H9 (cell line): ENCODE measurements around the gene TMEM63A. TPM values are rescaled to one million over a fixed set of nuclear protein-coding genes. Genes with fewer than 3 reads are reported as not detected.

Experiments used
- DNase-seq: peaks from one replicate; pipeline ENCODE4 v3.0.0-alpha.2; 2017
- H2AFZ ChIP-seq: one replicate; pipeline ENCODE4 v1.6.1; 2013; ENCODE audit warnings: mild to moderate bottlenecking, low read length, control low read depth, moderate library complexity
- H2AK5ac ChIP-seq: 2 replicates; pipeline ENCODE4 v1.6.1; 2013; ENCODE audit warnings: low read length, control low read depth, mixed read lengths; ENCODE audit not compliant: insufficient read length
- H2BK120ac ChIP-seq: one replicate; pipeline ENCODE4 v1.6.1; 2013; ENCODE audit warnings: low read depth, mild to moderate bottlenecking, low read length, control low read depth, inconsistent platforms; ENCODE audit not compliant: poor library complexity, severe bottlenecking
- H2BK12ac ChIP-seq: 2 replicates; pipeline ENCODE4 v1.6.1; 2013; ENCODE audit warnings: low read length, control low read depth, mixed read lengths, low read depth; ENCODE audit not compliant: insufficient read length
- H2BK15ac ChIP-seq: 2 replicates; pipeline ENCODE4 v1.6.1; 2013; ENCODE audit warnings: low read depth, low read length, control low read depth
- H2BK20ac ChIP-seq: one replicate; pipeline ENCODE4 v1.6.1; 2013; ENCODE audit warnings: low read depth, mild to moderate bottlenecking, low read length, control low read depth, inconsistent platforms; ENCODE audit not compliant: poor library complexity, severe bottlenecking
- H2BK5ac ChIP-seq: 2 replicates; pipeline ENCODE4 v1.6.1; 2013; ENCODE audit warnings: low read length, control low read depth, mixed read lengths; ENCODE audit not compliant: insufficient read length
- H3K14ac ChIP-seq: 2 replicates; pipeline ENCODE4 v1.6.1; 2013; ENCODE audit warnings: low read length, control low read depth; ENCODE audit not compliant: insufficient read depth
- H3K18ac ChIP-seq: 2 replicates; pipeline ENCODE4 v1.6.1; 2013; ENCODE audit warnings: low read depth, mild to moderate bottlenecking, mixed read lengths, low read length, control low read depth; ENCODE audit not compliant: insufficient read length
- H3K23ac ChIP-seq: 2 replicates; pipeline ENCODE4 v1.6.1; 2013; ENCODE audit warnings: low read length, control low read depth, mixed read lengths, low read depth; ENCODE audit not compliant: insufficient read length
- H3K23me2 ChIP-seq: 2 replicates; pipeline ENCODE4 v1.6.1; 2013; ENCODE audit warnings: low read depth, mild to moderate bottlenecking, mixed read lengths, low read length, control low read depth; ENCODE audit not compliant: insufficient read length, poor library complexity, severe bottlenecking
- H3K27ac ChIP-seq: 2 replicates; pipeline ENCODE4 v1.5.1; 2013; ENCODE audit warnings: low read length, control low read depth, mixed read lengths, low read depth; ENCODE audit not compliant: insufficient read length
- H3K27me3 ChIP-seq: 2 replicates; pipeline ENCODE4 v1.6.1; 2013; ENCODE audit warnings: low read length, control low read depth, inconsistent platforms; ENCODE audit not compliant: insufficient read depth
- H3K4ac ChIP-seq: 2 replicates; pipeline ENCODE4 v1.6.1; 2013; ENCODE audit warnings: low read depth, mild to moderate bottlenecking, control low read depth, inconsistent platforms, low read length, moderate library complexity
- H3K4me1 ChIP-seq: 2 replicates; pipeline ENCODE4 v1.6.1; 2013; ENCODE audit warnings: low read length, control low read depth, inconsistent platforms; ENCODE audit not compliant: insufficient read depth
- H3K4me2 ChIP-seq: 2 replicates; pipeline ENCODE4 v1.6.1; 2013; ENCODE audit warnings: low read length, control low read depth, mixed read lengths; ENCODE audit not compliant: insufficient read length, insufficient read depth
- H3K56ac ChIP-seq: 2 replicates; pipeline ENCODE4 v1.6.1; 2013; ENCODE audit warnings: low read depth, mild to moderate bottlenecking, mixed read lengths, low read length, control low read depth; ENCODE audit not compliant: insufficient read length
- H3K79me1 ChIP-seq: 2 replicates; pipeline ENCODE4 v1.6.1; 2013; ENCODE audit warnings: low read depth, mild to moderate bottlenecking, moderate library complexity, low read length, control low read depth, inconsistent platforms; ENCODE audit not compliant: insufficient read depth, poor library complexity, severe bottlenecking
- H3K79me2 ChIP-seq: 2 replicates; pipeline ENCODE4 v1.6.1; 2013; ENCODE audit warnings: low read length, control low read depth, inconsistent platforms; ENCODE audit not compliant: insufficient read depth
- H3K9ac ChIP-seq: 2 replicates; pipeline ENCODE4 v1.6.1; 2013; ENCODE audit warnings: low read length, control low read depth, mixed read lengths; ENCODE audit not compliant: insufficient read length; ENCODE audit errors: extremely low read depth
- H3K9me3 ChIP-seq: one replicate; pipeline ENCODE4 v1.6.1; 2013; ENCODE audit warnings: low read depth, low read length, inconsistent platforms; ENCODE audit not compliant: control insufficient read depth
- H3T11ph ChIP-seq: one replicate; pipeline ENCODE4 v1.6.1; 2013; ENCODE audit warnings: mild to moderate bottlenecking, low read length, control low read depth, inconsistent platforms
- H4K20me1 ChIP-seq: one replicate; pipeline ENCODE4 v1.6.1; 2013; ENCODE audit not compliant: control insufficient read depth, insufficient read length, insufficient read depth
- H4K5ac ChIP-seq: 2 replicates; pipeline ENCODE4 v1.6.1; 2013; ENCODE audit warnings: low read depth, mild to moderate bottlenecking, mixed read lengths, low read length, control low read depth; ENCODE audit not compliant: insufficient read length
- H4K8ac ChIP-seq: replicated peaks from 2 replicates; pipeline ENCODE4 v1.6.1; 2013; ENCODE audit warnings: low read length, control low read depth, mixed read lengths, low read depth; ENCODE audit not compliant: insufficient read length
- H4K91ac ChIP-seq: 2 replicates; pipeline ENCODE4 v1.6.1; 2013; ENCODE audit warnings: low read depth, mild to moderate bottlenecking, moderate library complexity, mixed read lengths, low read length, control low read depth; ENCODE audit not compliant: insufficient read length
- H3K27ac Mint-ChIP-seq, 3 experiments: 2 replicates in 2 of 3; 3 replicates in 1 of 3; pipeline ENCODE4 v1.8.0; 2020 to 2021; ENCODE audit warnings: mixed read lengths in 3 of 3, mild to moderate bottlenecking in 1 of 3, moderate library complexity in 1 of 3
- H3K27me3 Mint-ChIP-seq: 2 replicates; pipeline ENCODE4 v1.8.0; 2021; ENCODE audit warnings: low read depth, mild to moderate bottlenecking, moderate library complexity, mixed read lengths
- H3K36me3 Mint-ChIP-seq, 3 experiments: 2 replicates in 2 of 3; 3 replicates in 1 of 3; pipeline ENCODE4 v1.8.0; 2020 to 2021; ENCODE audit warnings: low read depth in 3 of 3, mixed read lengths in 3 of 3; ENCODE audit not compliant: insufficient read depth in 1 of 3
- H3K4me1 Mint-ChIP-seq, 2 experiments: 2 replicates each; pipeline ENCODE4 v1.8.0; 2020; ENCODE audit warnings: mixed read lengths in 2 of 2
- H3K4me3 Mint-ChIP-seq, 2 experiments: 2 replicates in 1 of 2; 3 replicates in 1 of 2; pipeline ENCODE4 v1.8.0; 2020 to 2021; ENCODE audit warnings: mild to moderate bottlenecking in 2 of 2, mixed read lengths in 2 of 2, moderate library complexity in 1 of 2
- H3K9me3 Mint-ChIP-seq, 2 experiments: 2 replicates in 1 of 2; 3 replicates in 1 of 2; pipeline ENCODE4 v1.8.0; 2020; ENCODE audit warnings: mild to moderate bottlenecking in 2 of 2, mixed read lengths in 2 of 2, moderate library complexity in 1 of 2
- CTCF ChIP-seq: fragments of 200-600 bp; sonication (generic); conservative IDR thresholded peaks from 3 replicates; pipeline ENCODE4 v1.8.0; 2021; ENCODE audit warnings: antibody characterized with exemption, mild to moderate bottlenecking
- WGBS: extraction: QIAGEN DNeasy Blood & Tissue Kit; methylation state at CpG from one replicate; pipeline ENCODE4 v1.1.7; 2013; ENCODE audit warnings: missing lambda C conversion rate, low lambda C conversion rate, mixed read lengths; ENCODE audit not compliant: insufficient read length; ENCODE audit errors: extremely low coverage; 5-methylcytosine and 5-hydroxymethylcytosine counted together
- total RNA-seq: library from RNA; stranded (reverse); gene quantifications from 2 replicates; pipeline ENCODE4 v1.2.1, GENCODE V29; 2021

TMEM63A gene
- total RNA-seq, 1 experiment from 2014 or later, result 75.7 TPM

- no peak overlapping the region; a peak in 1 of 7 replicates for H3K27ac Mint-ChIP-seq
- no peaks in the 10 kb centered on the region for H3K79me1 ChIP-seq
Measured at GRCh38 chr1:225876900-225877510, 5.2 kb downstream of the TMEM63A start.

More at GRCh38 chr1:225876900-225877510, 5.2 kb downstream of the TMEM63A start:
- peaks cover 31 to 49% of the 10 kb centered on the region in 2 experiments for H3K4me1 Mint-ChIP-seq
- Histone ChIP-seq H2BK12ac (no peak overlapping the region), H3K4me1 (peaks cover 10% of the 10 kb centered on the region; the same call in 1 of the 2 replicates), H3K23ac (no peak overlapping the region), H3K23me2 (peaks cover 12% of the 10 kb centered on the region), H4K5ac (no peak overlapping the region), H2AFZ (no peak overlapping the region), H2AK5ac (no peak overlapping the region), H4K20me1 (no peaks in the 10 kb centered on the region), H3K9ac (no peak overlapping the region), H3K27me3 (no peaks in the 10 kb centered on the region), H3K18ac (no peak overlapping the region), H3K14ac (no peak overlapping the region), H3K4me2 (no peak overlapping the region), H3K27ac (no peak overlapping the region), H4K8ac (no peak overlapping the region), H3K56ac (no peak overlapping the region), H2BK20ac (no peak overlapping the region), H3K79me2 (peaks cover 9% of the 10 kb centered on the region; the same call in 1 of the 2 replicates), H3K9me3 (no peaks in the 10 kb centered on the region), H3T11ph (no peak overlapping the region), H2BK15ac (no peak overlapping the region), H4K91ac (no peak overlapping the region), H3K4ac (no peak overlapping the region), H2BK5ac (no peak overlapping the region), H2BK120ac (no peak overlapping the region)
- TF ChIP-seq CTCF, result no peak
- no peak overlapping the region for H3K4me3 Mint-ChIP-seq
- H3K36me3 Mint-ChIP-seq, result peaks cover 25 to 61% (median 28%) of the 10 kb centered on the region in 3 experiments; a peak in 5 of 7 replicates
- DNase-seq, result no peak
- no CpG with 5 or more reads among the region's 12 CpGs for WGBS
- no peaks in the 10 kb centered on the region for H3K27me3 Mint-ChIP-seq
- no peaks in the 10 kb centered on the region for H3K9me3 Mint-ChIP-seq
